VCaP (cell line): Measurements from ENCODE around the gene BCL11B.
"Not testable (repeated sequence)": the region's sequence is repeated elsewhere in the genome, so short reads cannot be mapped to it uniquely, and the experiment has no call there.

ENCODE experiments used
- H3K27ac ChIP-seq: fragments of 450-650 bp; 2 replicates; pipeline ENCODE4 v1.5.1; 2017
- CTCF ChIP-seq: fragments of 450-650 bp; conservative IDR thresholded peaks from 2 replicates; pipeline ENCODE4 v1.5.1; 2017; ENCODE audit warnings: mild to moderate bottlenecking, moderate library complexity

The BCL11B gene

DNA sequence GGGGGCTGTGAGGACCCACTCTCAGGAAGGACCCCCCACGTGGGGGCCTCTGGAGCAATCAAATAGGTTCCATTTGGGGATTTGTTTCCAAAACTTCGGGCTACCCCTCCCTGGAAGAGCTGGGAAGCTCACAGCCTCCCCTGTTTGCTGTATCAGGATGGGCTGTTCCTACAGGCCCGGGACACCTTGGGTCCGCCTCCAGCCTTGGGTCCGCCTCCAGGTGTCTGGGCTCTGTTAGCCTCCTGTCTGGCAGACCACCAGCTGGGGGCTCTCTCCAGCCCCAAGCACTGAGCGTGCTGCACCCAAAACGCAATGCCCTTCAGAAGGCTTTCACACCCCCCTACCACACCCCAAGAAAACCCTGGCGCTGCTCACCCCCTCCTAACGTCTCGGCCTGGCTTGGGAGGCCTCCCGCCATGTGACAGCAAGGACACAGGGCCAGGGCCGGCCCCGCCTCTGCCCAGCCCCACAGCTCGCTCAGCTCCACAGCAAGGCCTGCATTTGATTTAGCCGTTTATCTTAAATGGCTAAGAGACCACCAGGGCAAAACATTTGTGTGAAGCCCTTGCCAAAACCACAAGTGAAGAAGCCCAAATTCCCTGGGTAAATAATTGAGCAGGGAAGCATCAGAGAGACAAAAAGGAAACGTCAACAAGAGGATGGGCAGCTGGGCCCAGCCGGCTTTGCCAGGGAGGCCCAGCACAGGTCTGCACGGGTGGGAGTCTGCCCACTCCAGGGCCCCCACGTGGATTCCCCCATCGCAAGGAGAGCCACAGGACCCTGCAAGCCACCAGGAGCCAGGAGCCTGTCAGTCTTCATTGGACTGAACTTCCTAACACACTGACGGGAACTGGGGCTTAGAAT lies 39.9 kb downstream of the BCL11B start:
- H3K27ac ChIP-seq: no peak overlapping the region
- TF ChIP-seq CTCF: no peak

- H3K27ac ChIP-seq: no peak overlapping the region
- TF ChIP-seq CTCF: no peak
Measured at GRCh38 chr14:99231161-99231849, 40.7 kb downstream of the BCL11B start.

- peak; percentile 45; the same call in 1 of the 2 replicates for TF ChIP-seq CTCF
- H3K27ac ChIP-seq: no peak overlapping the region
Measured at GRCh38 chr14:99230208-99231151, 41.5 kb downstream of the BCL11B start.

GRCh38 chr14:99229654-99230207 lies 42.3 kb downstream of the BCL11B start:
- TF ChIP-seq CTCF: no peak
- H3K27ac ChIP-seq: no peak overlapping the region

- H3K27ac ChIP-seq: not testable (repeated sequence)
Measured at GRCh38 chr14:99228760-99229159, 43.2 kb downstream of the BCL11B start.

- TF ChIP-seq CTCF: no peak
- peak overlapping the region; percentile 26; the same call in 1 of the 2 replicates for H3K27ac ChIP-seq
Measured at GRCh38 chr14:99226687-99227086, 45.3 kb downstream of the BCL11B start.

DNA sequence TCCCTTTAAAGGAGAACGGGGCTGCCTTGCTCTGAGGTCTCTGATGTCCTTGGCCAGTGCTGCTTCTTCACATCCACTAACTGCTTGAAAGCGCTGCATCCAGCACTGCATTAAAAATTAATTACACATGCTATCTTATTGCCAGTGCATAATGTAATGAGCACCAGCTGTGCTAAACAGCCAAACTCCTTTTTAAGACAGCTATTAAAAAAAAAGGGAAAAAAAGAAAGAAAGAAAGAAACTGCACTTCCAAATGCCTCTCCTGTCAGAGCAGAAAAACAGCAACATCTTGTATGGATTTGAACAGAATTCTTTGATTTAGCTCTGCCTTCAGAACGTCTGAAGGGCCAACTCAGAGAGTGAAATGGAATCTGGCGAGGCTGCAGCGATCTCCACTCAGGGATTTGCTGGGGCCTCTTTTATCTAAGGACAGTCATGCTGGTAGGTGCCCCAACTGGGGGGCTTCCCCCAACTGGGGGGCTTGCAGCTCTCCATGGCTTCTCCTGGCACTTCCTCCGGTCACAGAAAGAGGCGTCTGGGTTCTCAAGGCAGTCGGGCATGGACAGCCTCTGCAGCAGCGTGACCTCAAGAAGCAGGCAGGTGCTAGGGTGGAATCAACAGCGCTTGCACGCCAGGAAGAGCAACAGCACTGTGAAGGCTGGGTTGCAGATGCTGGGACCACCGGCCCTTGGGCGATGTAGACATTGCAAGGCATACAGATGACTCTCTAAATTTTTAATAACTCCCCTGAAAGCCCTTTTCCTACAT lies 46.4 kb downstream of the BCL11B start:
- no peak overlapping the region for H3K27ac ChIP-seq
- TF ChIP-seq CTCF: no peak
